HCT116 (cell line): ENCODE results near the gene CLCF1. TPM values are rescaled to one million over a fixed set of nuclear protein-coding genes. Genes with fewer than 3 reads are reported as not detected.

Source experiments
- ATAC-seq: fragments of 200-7000 bp; cut with Tn5 transposase; 2 replicates; pipeline ENCODE4 v1.9.1; 2020; ENCODE audit warnings: mild to moderate bottlenecking, moderate library complexity
- BruUV-seq: library from RNA; stranded (reverse); fragments of 400-500 nt; replicated peaks from 2 replicates; lab custom pipeline; 2021; lab: Mats Ljungman, UMichigan
- CTCF ChIA-PET: fragments of 300-600 bp; sonication (Branson Sonifier 250); formaldehyde crosslinking; loops from one replicate; lab custom pipeline; 2021; ENCODE audit warnings: antibody characterized with exemption; lab: Charles Lee
- POLR2A ChIA-PET: fragments of 300-600, 350-600 bp; sonication (Branson Sonifier 250); formaldehyde crosslinking; loops from one replicate; lab custom pipeline; 2021; ENCODE audit warnings: antibody characterized with exemption; lab: Charles Lee
- RAD21 ChIA-PET, 2 experiments: fragments of 300-600 bp; sonication (Branson Sonifier 250); formaldehyde crosslinking; loops; one replicate each; lab custom pipeline; 2023; ENCODE audit warnings: low total read pairs in 2 of 2; ENCODE audit not compliant: uncharacterized antibody in 2 of 2, unreplicated experiment in 2 of 2, low non-redundant PET in 1 of 2; lab: Charles Lee
- DNase-seq: peaks from one replicate; pipeline ENCODE4 v3.0.0-alpha.2; 2010; ENCODE audit warnings: low read depth, low spot score
- H2AFZ ChIP-seq: fragments of 200-600 bp; shearing (Covaris generic), sonication (generic); 2 replicates; pipeline ENCODE4 v1.6.1; 2017; ENCODE audit warnings: low read depth, mixed run types, mixed read lengths, antibody characterized with exemption, low read length; ENCODE audit not compliant: poor library complexity, severe bottlenecking
- H3K27ac ChIP-seq: 2 replicates; pipeline ENCODE4 v1.5.1; 2012; ENCODE audit warnings: low read depth, low read length
- H3K27me3 ChIP-seq: fragments of 200-600 bp; sonication (generic); 2 replicates; pipeline ENCODE4 v1.6.1; 2016; ENCODE audit warnings: mixed run types, low read length, mixed read lengths; ENCODE audit not compliant: insufficient read depth
- H3K36me3 ChIP-seq, 2 experiments: fragments of 200-500 bp in 1 of 2; fragments of 200-600 bp in 1 of 2; sonication (Bioruptor generic) in 1 of 2; sonication (generic) in 1 of 2; 2 replicates each; pipeline versions ENCODE4 v1.5.1 to v1.6.1; 2014 to 2016; ENCODE audit warnings: low read length in 2 of 2, inconsistent platforms in 1 of 2, mixed read lengths in 1 of 2, mixed run types in 1 of 2; ENCODE audit not compliant: insufficient read depth in 2 of 2, control insufficient read depth in 1 of 2
- H3K4me1 ChIP-seq, 2 experiments: fragments of 200-600 bp in 1 of 2; sonication (generic) in 1 of 2; 2 replicates each; pipeline versions ENCODE4 v1.5.1 to v1.6.1; 2012 to 2017; ENCODE audit warnings: low read length in 2 of 2, inconsistent platforms in 1 of 2, mild to moderate bottlenecking in 1 of 2, mixed read lengths in 1 of 2, mixed run types in 1 of 2, moderate library complexity in 1 of 2; ENCODE audit not compliant: insufficient read depth in 2 of 2, control insufficient read depth in 1 of 2
- H3K4me2 ChIP-seq: fragments of 200-600 bp; sonication (generic); 2 replicates; pipeline ENCODE4 v1.6.1; 2017; ENCODE audit warnings: mixed run types, low read length, mixed read lengths
- H3K4me3 ChIP-seq, 2 experiments: fragments of 200-600 bp in 1 of 2; sonication (generic) in 1 of 2; replicated peaks in 1 of 2; 2 replicates each; pipeline ENCODE4 v1.5.1; 2011 to 2016; ENCODE audit warnings: low read length in 2 of 2, control low read depth in 1 of 2, low read depth in 1 of 2, mild to moderate bottlenecking in 1 of 2, mixed read lengths in 1 of 2, mixed run types in 1 of 2
- H3K79me2 ChIP-seq: fragments of 200-600 bp; sonication (generic); 2 replicates; pipeline ENCODE4 v1.6.1; 2017; ENCODE audit warnings: mild to moderate bottlenecking, mixed run types, low read length, moderate library complexity, mixed read lengths; ENCODE audit not compliant: insufficient read depth
- H3K9ac ChIP-seq: fragments of 200-600 bp; sonication (generic); 2 replicates; pipeline ENCODE4 v1.6.1; 2016; ENCODE audit warnings: low read length, mixed read lengths
- H3K9me2 ChIP-seq: fragments of 200-600 bp; sonication (generic), shearing (Covaris generic); 2 replicates; pipeline ENCODE4 v1.6.1; 2017; ENCODE audit warnings: mixed run types, mild to moderate bottlenecking, moderate library complexity; ENCODE audit not compliant: insufficient read depth
- H3K9me3 ChIP-seq, 2 experiments: fragments of 200-500 bp in 1 of 2; fragments of 200-600 bp in 1 of 2; sonication (Bioruptor generic) in 1 of 2; sonication (generic) in 1 of 2; 2 replicates each; pipeline ENCODE4 v1.6.1; 2014 to 2017; ENCODE audit warnings: low read length in 2 of 2, mixed read lengths in 2 of 2, inconsistent platforms in 1 of 2, low read depth in 1 of 2, mild to moderate bottlenecking in 1 of 2, mixed run types in 1 of 2, moderate library complexity in 1 of 2; ENCODE audit not compliant: control insufficient read depth in 1 of 2, insufficient read depth in 1 of 2
- H4K20me1 ChIP-seq: fragments of 200-600 bp; sonication (generic), shearing (Covaris generic); 2 replicates; pipeline ENCODE4 v1.6.1; 2017; ENCODE audit warnings: mixed run types, mild to moderate bottlenecking, moderate library complexity; ENCODE audit not compliant: insufficient read depth
- ATF3 ChIP-seq: IDR thresholded peaks from 2 replicates; pipeline ENCODE4 v1.6.1; 2012
- CBX3 ChIP-seq: IDR thresholded peaks from 2 replicates; pipeline ENCODE4 v1.6.1; 2012; ENCODE audit warnings: low read depth
- CEBPB ChIP-seq: IDR thresholded peaks from 2 replicates; pipeline ENCODE4 v1.6.1; 2012; ENCODE audit warnings: low read depth
- ELF1 ChIP-seq: IDR thresholded peaks from 2 replicates; pipeline ENCODE4 v1.6.1; 2012; ENCODE audit warnings: low read depth, borderline replicate concordance
- EZH2phosphoT487 ChIP-seq: fragments of 200-600 bp; IDR thresholded peaks from 2 replicates; pipeline ENCODE4 v1.6.1; 2018; ENCODE audit warnings: antibody characterized with exemption, borderline replicate concordance
- JUND ChIP-seq: IDR thresholded peaks from 2 replicates; pipeline ENCODE4 v1.6.1; 2012
- MAX ChIP-seq: IDR thresholded peaks from 2 replicates; pipeline ENCODE4 v1.6.1; 2012
- POLR2A ChIP-seq: IDR thresholded peaks from 2 replicates; pipeline ENCODE4 v1.7.0; 2011; ENCODE audit warnings: borderline replicate concordance; ENCODE audit not compliant: insufficient read depth, insufficient read length; ENCODE audit errors: extremely low read depth
- RAD21 ChIP-seq: IDR thresholded peaks from 2 replicates; pipeline ENCODE4 v1.6.1; 2012; ENCODE audit warnings: low read depth, mild to moderate bottlenecking
- SIN3A ChIP-seq: IDR thresholded peaks from 2 replicates; pipeline ENCODE4 v1.6.1; 2012; ENCODE audit warnings: low read depth
- TCF7L2 ChIP-seq: IDR thresholded peaks from 2 replicates; pipeline ENCODE4 v1.7.0; 2011; ENCODE audit warnings: borderline replicate concordance, inconsistent platforms; ENCODE audit not compliant: insufficient read depth, insufficient read length; ENCODE audit errors: extremely low read depth
- YY1 ChIP-seq: IDR thresholded peaks from 2 replicates; pipeline ENCODE4 v1.6.1; 2011; ENCODE audit warnings: low read length, low read depth, moderate library complexity, mild to moderate bottlenecking; ENCODE audit not compliant: insufficient replicate concordance; ENCODE audit errors: extremely low read depth
- ZBTB33 ChIP-seq: IDR thresholded peaks from 2 replicates; pipeline ENCODE4 v1.6.1; 2011; ENCODE audit warnings: mild to moderate bottlenecking, low read length, moderate library complexity; ENCODE audit not compliant: insufficient replicate concordance; ENCODE audit errors: extremely low read depth
- ZFX ChIP-seq: fragments of 450-650 bp; IDR thresholded peaks from 2 replicates; pipeline ENCODE4 v1.6.1; 2017
- intact Hi-C: fragments of 100-400 bp; cut with micrococcal nuclease; formaldehyde crosslinking; loops from 2 replicates; pipeline ENCODE4 v1.10.0; 2022
- total RNA-seq: library from RNA; stranded (reverse); gene quantifications from one replicate; pipeline ENCODE4 v1.2.1, GENCODE V29; 2021; ENCODE audit not compliant: unreplicated experiment

Gene CLCF1
- total RNA-seq, 1 experiment from 2014 or later: 12.2 TPM

GRCh38 chr11:67393437-67393836, 20.0 kb upstream of the CLCF1 start (continued):
- TF ChIP-seq ZBTB33: no peak

GRCh38 chr11:67392183-67392715, 18.9 kb upstream of the CLCF1 start:
- CTCF ChIA-PET: interaction anchor here (0.8 to 2.2 kb wide), 5 partner anchors 9 to 45 kb away, joined by 4 to 17 read pairs (median 5); partner anchors contain the start of gene PPP1CA

More at GRCh38 chr11:67392183-67392715, 18.9 kb upstream of the CLCF1 start:
- ChIA-PET RAD21 (interaction anchor here in 1 of 2 experiments (0.5 kb wide), 1 partner anchor 73 kb away, joined by 3 read pairs; no protein-coding TSS in a partner anchor), POLR2A (interaction anchor here (0.7 to 1.5 kb wide), 5 partner anchors 10 to 76 kb away, joined by 3 to 8 read pairs (median 3); partner anchors contain the start of genes PPP1CA and TMEM134)
- peaks cover 3 to 16% of the 10 kb centered on the region in 2 experiments; a peak in 3 of 4 replicates for H3K36me3 ChIP-seq
- TF ChIP-seq YY1 (no peak), POLR2A (no peak), SIN3A (no peak), CBX3 (no peak), ZBTB33 (no peak), TCF7L2 (no peak), CEBPB (no peak), EZH2phosphoT487 (no peak), ZFX (no peak), RAD21 (no peak), ATF3 (no peak), MAX (no peak), ELF1 (no peak), JUND (no peak)
- H2AFZ ChIP-seq: no peak overlapping the region
- no peaks in the 10 kb centered on the region for H4K20me1 ChIP-seq
- intact Hi-C loops: no loop called here
- H3K9me3 ChIP-seq: no peaks in the 10 kb centered on the region
- H3K79me2 ChIP-seq: peaks cover 14% of the 10 kb centered on the region; the same call in 1 of the 2 replicates
- DNase-seq (no peak), ATAC-seq (0 out of 2 replicates have a peak, but pooled peaks have one; percentile 1)
- BruUV-seq: TSS peak; percentile 71
- H3K27ac ChIP-seq: peak overlapping the region; percentile 85
- peaks cover 9 to 34% of the 10 kb centered on the region in 2 experiments for H3K4me1 ChIP-seq
- peak overlapping the region; percentile 69 for H3K4me3 ChIP-seq
- H3K4me2 ChIP-seq: peak overlapping the region; percentile 96
- H3K9me2 ChIP-seq: no peaks in the 10 kb centered on the region
- peak overlapping the region; percentile 83 for H3K9ac ChIP-seq
- H3K27me3 ChIP-seq: no peaks in the 10 kb centered on the region
